Retinal pigment epithelial cell (primary cell): ENCODE measurements around the gene KCNK4.

ENCODE experiments used
- DNase-seq: peaks from one replicate; pipeline ENCODE4 v3.0.0-alpha.2; 2010; ENCODE audit warnings: low read depth
- H3K4me3 ChIP-seq: 2 replicates; pipeline ENCODE4 v1.5.1; 2011; ENCODE audit warnings: mild to moderate bottlenecking, low read length, control low read depth, moderate library complexity
- CTCF ChIP-seq: conservative IDR thresholded peaks from 2 replicates; pipeline ENCODE4 v1.5.1; 2011; ENCODE audit warnings: low read depth, low read length, control low read depth, inconsistent platforms

Gene KCNK4

GRCh38 chr11:64330888-64331287 is 39.8 kb downstream of the KCNK4 start:
- TF ChIP-seq CTCF: no peak
- no peak for DNase-seq
- no peak overlapping the region for H3K4me3 ChIP-seq

GRCh38 chr11:64331569-64332371 is 40.7 kb downstream of the KCNK4 start:
- TF ChIP-seq CTCF: peak; percentile 87
- DNase-seq: peak; percentile 71
- no peak overlapping the region for H3K4me3 ChIP-seq

GRCh38 chr11:64333556-64333955 is 42.5 kb downstream of the KCNK4 start:
- H3K4me3 ChIP-seq: no peak overlapping the region
- no peak for TF ChIP-seq CTCF
- no peak for DNase-seq

GRCh38 chr11:64334764-64335735 is 43.9 kb downstream of the KCNK4 start:
- TF ChIP-seq CTCF: no peak
- H3K4me3 ChIP-seq: no peak overlapping the region
- DNase-seq: peak; percentile 79

GRCh38 chr11:64337538-64338249 is 46.6 kb downstream of the KCNK4 start:
- TF ChIP-seq CTCF: no peak
- no peak for DNase-seq
- no peak overlapping the region for H3K4me3 ChIP-seq

- no peak for TF ChIP-seq CTCF
- no peak overlapping the region for H3K4me3 ChIP-seq
- DNase-seq: no peak
Observed at GRCh38 chr11:64338716-64339115, 47.6 kb downstream of the KCNK4 start.
